GM12892 (cell line): ENCODE measurements around the gene ART3.

Experiments
- POLR2A ChIP-seq: IDR thresholded peaks from 2 replicates; pipeline ENCODE4 v1.6.1; 2011; ENCODE audit warnings: low read depth, low read length, control low read depth
- POLR2AphosphoS5 ChIP-seq: IDR thresholded peaks from 2 replicates; pipeline ENCODE4 v1.6.1; 2011; ENCODE audit warnings: low read depth, low read length, control low read depth
- TAF1 ChIP-seq: IDR thresholded peaks from 2 replicates; pipeline ENCODE4 v1.6.1; 2011; ENCODE audit warnings: low read depth, mild to moderate bottlenecking, control low read depth, low read length, borderline replicate concordance

DNA sequence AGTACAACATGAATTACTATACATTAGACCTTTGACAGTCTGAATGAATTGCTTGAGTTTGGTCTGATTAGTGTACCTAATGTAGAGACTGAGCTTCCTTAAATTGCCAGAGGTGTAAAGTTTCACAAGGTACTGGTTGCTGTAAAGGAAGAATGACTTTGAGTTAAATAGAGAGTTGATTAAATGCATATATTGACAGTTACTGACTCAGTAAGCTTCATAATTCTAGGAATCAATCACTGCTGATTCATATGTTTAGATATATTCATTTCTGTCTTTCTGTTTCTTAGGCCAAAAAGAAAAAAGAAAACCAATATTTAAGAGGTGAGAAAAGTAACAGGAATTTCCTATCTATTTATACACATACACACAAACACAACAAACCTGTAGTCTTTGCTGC lies 16.2 kb upstream of the ART3 start:
- no peak for TF ChIP-seq POLR2AphosphoS5
- no peak for TF ChIP-seq POLR2A
- no peak for TF ChIP-seq TAF1
